GM18873 (cell line): Measurements from ENCODE around the gene DISP2.

Experiments
- ATAC-seq: cut with Tn5 transposase; IDR thresholded peaks from one replicate; pipeline ENCODE4 v1.9.1; 2021; ENCODE audit warnings: mild to moderate bottlenecking, moderate library complexity, moderate number of reproducible peaks; ENCODE audit not compliant: unreplicated experiment, low FRiP score

DISP2 gene

GRCh38 chr15:40328176-40328575, 29.8 kb upstream of the DISP2 start:
- no peak for ATAC-seq

GRCh38 chr15:40328751-40329150, 29.3 kb upstream of the DISP2 start:
- no peak for ATAC-seq

GRCh38 chr15:40329804-40330203, 28.2 kb upstream of the DISP2 start:
- ATAC-seq: no peak

- ATAC-seq: no peak
Observed at GRCh38 chr15:40330368-40330836, 27.6 kb upstream of the DISP2 start.

GRCh38 chr15:40331026-40331425, 27.0 kb upstream of the DISP2 start:
- ATAC-seq: no peak

- no peak for ATAC-seq
Observed at GRCh38 chr15:40331637-40332036, 26.4 kb upstream of the DISP2 start.

- no peak for ATAC-seq
Observed at GRCh38 chr15:40332113-40332781, 25.8 kb upstream of the DISP2 start.

GRCh38 chr15:40333922-40334492, 24.0 kb upstream of the DISP2 start:
- ATAC-seq: no peak

- ATAC-seq: no peak
Observed at GRCh38 chr15:40334541-40334940, 23.5 kb upstream of the DISP2 start.

- ATAC-seq: no peak
Observed at GRCh38 chr15:40334941-40335795, 22.9 kb upstream of the DISP2 start.

- ATAC-seq: no peak
Observed at GRCh38 chr15:40335938-40336743, 21.9 kb upstream of the DISP2 start.

GRCh38 chr15:40336744-40337122, 21.3 kb upstream of the DISP2 start:
- ATAC-seq: no peak

GRCh38 chr15:40337597-40337996, 20.4 kb upstream of the DISP2 start:
- no peak for ATAC-seq

GRCh38 chr15:40338041-40338657, 19.9 kb upstream of the DISP2 start:
- no peak for ATAC-seq

- no peak for ATAC-seq
Observed at GRCh38 chr15:40338921-40339620, 18.9 kb upstream of the DISP2 start.

GRCh38 chr15:40339621-40339945, 18.4 kb upstream of the DISP2 start:
- no peak for ATAC-seq

GRCh38 chr15:40340038-40340739, 17.8 kb upstream of the DISP2 start:
- no peak for ATAC-seq

GRCh38 chr15:40340740-40341400, 17.1 kb upstream of the DISP2 start, which contains the start of gene CCDC9B:
CCDC9B (minus strand) TSS chr15:40340939; CDS start chr15:40340819, 120 bp downstream.
- no peak for ATAC-seq
